H7 (cell line): ENCODE data around the gene MAPK6. TPM values are rescaled to one million over a fixed set of nuclear protein-coding genes. Genes with fewer than 3 reads are reported as not detected.
A peak's percentile ranks its signal among the peaks of the same experiment; 100 is the strongest.
"Not testable (repeated sequence)": the region's sequence is repeated elsewhere in the genome, so short reads cannot be mapped to it uniquely, and the experiment has no call there.

Experiments
- DNase-seq: peaks from one replicate; pipeline ENCODE4 v3.0.0; 2012
- H3K27me3 ChIP-seq: 2 replicates; pipeline ENCODE4 v1.6.0; 2011; ENCODE audit warnings: mild to moderate bottlenecking, low read length; ENCODE audit not compliant: control insufficient read depth, insufficient read depth
- H3K36me3 ChIP-seq: replicated peaks from 2 replicates; pipeline ENCODE4 v1.5.1; 2011; ENCODE audit warnings: low read length; ENCODE audit not compliant: control insufficient read depth, insufficient read depth
- H3K4me3 ChIP-seq: 2 replicates; pipeline ENCODE4 v1.5.1; 2011; ENCODE audit warnings: low read depth, mild to moderate bottlenecking, control low read depth, low read length, moderate library complexity; ENCODE audit not compliant: insufficient read depth
- total RNA-seq: library from RNA; depleted of rRNA; stranded (reverse); fragments of >200 nt; shearing (Covaris generic); gene quantifications from 2 replicates; pipeline ENCODE4 v1.2.3, GENCODE V29; 2014; rRNA removed

MAPK6 gene
- total RNA-seq, result 77.0 and 83.7 TPM in 2 replicates

- Histone ChIP-seq H3K27me3 (no peaks in the 10 kb centered on the region), H3K36me3 (no peaks in the 10 kb centered on the region), H3K4me3 (peak within 1 kb of the TSS; percentile 90)
- peak; percentile 99 for DNase-seq
Measured at GRCh38 chr15:52018693-52019393, at the start of gene MAPK6. Gene MAPK6 (plus strand): TSS chr15:52019219. CDS start chr15:52046461, 27,242 bp downstream.

- Histone ChIP-seq H3K4me3 (no peak overlapping the region), H3K36me3 (peaks cover 4% of the 10 kb centered on the region), H3K27me3 (no peaks in the 10 kb centered on the region)
- DNase-seq, result no peak
Measured at GRCh38 chr15:51969728-51970127, 49.3 kb upstream of the MAPK6 start.

GRCh38 chr15:51970132-51970817 lies 48.7 kb upstream of the MAPK6 start:
- Histone ChIP-seq H3K27me3 (no peaks in the 10 kb centered on the region), H3K4me3 (peak overlapping the region; percentile 91), H3K36me3 (peaks cover 2% of the 10 kb centered on the region)
- DNase-seq, result no peak

GRCh38 chr15:51971032-51971374 lies 48.0 kb upstream of the MAPK6 start:
- H3K27me3 ChIP-seq, result no peaks in the 10 kb centered on the region
- H3K4me3 ChIP-seq, result peak overlapping the region; percentile 91
- DNase-seq, result no peak
- H3K36me3 ChIP-seq, result no peaks in the 10 kb centered on the region

GRCh38 chr15:51971375-51972133 lies 47.5 kb upstream of the MAPK6 start, which contains the start of gene LEO1:
Gene LEO1 (minus strand): TSS chr15:51971778. CDS start chr15:51971745, 33 bp downstream.
- H3K36me3 ChIP-seq, result no peaks in the 10 kb centered on the region
- H3K4me3 ChIP-seq, result peak within 1 kb of the TSS; percentile 91
- no peaks in the 10 kb centered on the region for H3K27me3 ChIP-seq
- peak; percentile 94 for DNase-seq

- Histone ChIP-seq H3K4me3 (no peak overlapping the region), H3K36me3 (no peaks in the 10 kb centered on the region), H3K27me3 (no peaks in the 10 kb centered on the region)
- no peak for DNase-seq
Measured at GRCh38 chr15:51973220-51973619, 45.8 kb upstream of the MAPK6 start.

- DNase-seq, result no peak
- H3K4me3 ChIP-seq, result no peak overlapping the region
- no peaks in the 10 kb centered on the region for H3K36me3 ChIP-seq
- H3K27me3 ChIP-seq, result no peaks in the 10 kb centered on the region
Measured at GRCh38 chr15:51973775-51974174, 45.2 kb upstream of the MAPK6 start.

- Histone ChIP-seq H3K36me3 (no peaks in the 10 kb centered on the region), H3K27me3 (no peaks in the 10 kb centered on the region), H3K4me3 (no peak overlapping the region)
- peak; percentile 51 for DNase-seq
Measured at GRCh38 chr15:51982013-51982769, 36.8 kb upstream of the MAPK6 start.

GRCh38 chr15:51982770-51983103 lies 36.3 kb upstream of the MAPK6 start:
- Histone ChIP-seq H3K36me3 (no peaks in the 10 kb centered on the region), H3K4me3 (no peak overlapping the region), H3K27me3 (no peaks in the 10 kb centered on the region)
- no peak for DNase-seq

GRCh38 chr15:51991141-51991540 lies 27.9 kb upstream of the MAPK6 start:
- Histone ChIP-seq H3K36me3 (no peaks in the 10 kb centered on the region), H3K27me3 (no peaks in the 10 kb centered on the region), H3K4me3 (no peak overlapping the region)
- DNase-seq, result no peak

GRCh38 chr15:51992953-51993352 lies 26.1 kb upstream of the MAPK6 start:
- Histone ChIP-seq H3K36me3 (no peaks in the 10 kb centered on the region), H3K27me3 (no peaks in the 10 kb centered on the region), H3K4me3 (no peak overlapping the region)
- DNase-seq, result no peak

- H3K27me3 ChIP-seq, result no peaks in the 10 kb centered on the region
- no peak overlapping the region for H3K4me3 ChIP-seq
- H3K36me3 ChIP-seq, result no peaks in the 10 kb centered on the region
- DNase-seq, result no peak
Measured at GRCh38 chr15:52002351-52002750, 16.7 kb upstream of the MAPK6 start.

GRCh38 chr15:52003089-52003488 lies 15.9 kb upstream of the MAPK6 start:
- H3K27me3 ChIP-seq, DNase-seq, H3K36me3 ChIP-seq, H3K4me3 ChIP-seq: not testable (repeated sequence)

GRCh38 chr15:52003710-52004109 lies 15.3 kb upstream of the MAPK6 start:
- Histone ChIP-seq H3K4me3 (no peak overlapping the region), H3K27me3 (no peaks in the 10 kb centered on the region), H3K36me3 (no peaks in the 10 kb centered on the region)
- DNase-seq, result no peak
